Activated CD4-positive, alpha-beta memory T cell treated with anti-CD3 and anti-CD28 coated beads, Interleukin-2, amount 10 ng/mL, durations not matched to agents 7 days and 5 days (primary cell): ENCODE data around the gene ZNF469. TPM values are rescaled to one million over a fixed set of nuclear protein-coding genes. Genes with fewer than 3 reads are reported as not detected.

Experiments used
- total RNA-seq, 2 experiments: library from RNA; stranded (reverse); gene quantifications; one replicate each; pipeline ENCODE4 v1.2.3, GENCODE V29; 2021

Gene ZNF469
- total RNA-seq, 2 experiments from 2014 or later, result 0.23 to 0.28 TPM

Other genes starting within 250 kb of the ZNF469 start
- gene ZFPM1, start 70.3 kb downstream of the ZNF469 start, total RNA-seq, result 10 to 100 TPM; 15.4 to 15.7 TPM
- gene ZC3H18, start 187.4 kb downstream of the ZNF469 start, total RNA-seq, result 10 to 100 TPM; 75.9 to 78.6 TPM